Measurements from ENCODE around the gene FAM13A.

The FAM13A gene

DNA sequence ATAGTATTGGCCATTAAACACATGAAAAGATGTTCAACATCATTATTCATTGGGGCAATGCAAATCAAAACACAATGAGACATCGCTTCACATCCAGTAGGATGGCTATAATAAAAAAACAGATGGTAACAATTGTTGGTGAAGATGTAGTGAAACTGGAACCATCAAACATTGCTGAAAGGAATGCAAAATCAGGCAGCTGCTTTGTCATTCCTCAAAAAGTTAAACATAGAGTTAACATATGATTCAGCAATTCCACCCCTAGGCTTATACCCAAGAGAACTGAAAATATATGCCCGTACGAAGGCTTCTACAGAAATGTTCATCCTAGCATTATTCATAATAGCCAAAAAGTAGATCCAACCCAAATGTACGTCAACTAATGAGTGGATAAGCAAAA lies 215.3 kb downstream of the FAM13A start:
- Histone ChIP-seq H3K36me3 (no peaks in the 10 kb centered on the region), H3K27ac (no peak overlapping the region), H3K4me1 (ENCODE audit: control insufficient read depth in 1 of 2, insufficient read depth in 1 of 2, low read depth in 1 of 2, low read length in 1 of 2) (no peaks in the 10 kb centered on the region), H3K9me3 (no peaks in the 10 kb centered on the region), H3K27me3 (no peaks in the 10 kb centered on the region), H3K4me3 (ENCODE audit: low read depth in 1 of 2, low read length in 1 of 2) (no peak overlapping the region)
- TF ChIP-seq CTCF (IDR thresholded peaks at IDR 0.05): no peak

- Histone ChIP-seq H3K36me3 (no peaks in the 10 kb centered on the region), H3K27ac (no peak overlapping the region), H3K4me1 (ENCODE audit: control insufficient read depth in 1 of 2, insufficient read depth in 1 of 2, low read depth in 1 of 2, low read length in 1 of 2) (no peaks in the 10 kb centered on the region), H3K4me3 (ENCODE audit: low read depth in 1 of 2, low read length in 1 of 2) (no peak overlapping the region), H3K9me3 (no peaks in the 10 kb centered on the region), H3K27me3 (no peaks in the 10 kb centered on the region)
- TF ChIP-seq CTCF (IDR thresholded peaks at IDR 0.05): no peak
These were observed 220.8 kb downstream of the FAM13A start for GRCh38 chr4:88836216-88836615.

GRCh38 chr4:88831031-88831430 lies 226.0 kb downstream of the FAM13A start:
- Histone ChIP-seq H3K27ac (no peak overlapping the region), H3K4me3 (ENCODE audit: low read depth in 1 of 2, low read length in 1 of 2) (no peak overlapping the region), H3K9me3 (no peaks in the 10 kb centered on the region), H3K36me3 (no peaks in the 10 kb centered on the region), H3K27me3 (no peaks in the 10 kb centered on the region), H3K4me1 (ENCODE audit: control insufficient read depth in 1 of 2, insufficient read depth in 1 of 2, low read depth in 1 of 2, low read length in 1 of 2) (no peaks in the 10 kb centered on the region)
- no peak for TF ChIP-seq CTCF (IDR thresholded peaks at IDR 0.05)

GRCh38 chr4:88830598-88830997 lies 226.4 kb downstream of the FAM13A start:
- no peaks in the 10 kb centered on the region for H3K4me1 ChIP-seq (ENCODE audit: control insufficient read depth in 1 of 2, insufficient read depth in 1 of 2, low read depth in 1 of 2, low read length in 1 of 2)
- no peak overlapping the region for H3K27ac ChIP-seq
- no peaks in the 10 kb centered on the region for H3K36me3 ChIP-seq
- no peaks in the 10 kb centered on the region for H3K27me3 ChIP-seq
- no peaks in the 10 kb centered on the region for H3K9me3 ChIP-seq
- H3K4me3 ChIP-seq (ENCODE audit: low read depth in 1 of 2, low read length in 1 of 2): no peak overlapping the region
- TF ChIP-seq CTCF (IDR thresholded peaks at IDR 0.05): no peak

DNA sequence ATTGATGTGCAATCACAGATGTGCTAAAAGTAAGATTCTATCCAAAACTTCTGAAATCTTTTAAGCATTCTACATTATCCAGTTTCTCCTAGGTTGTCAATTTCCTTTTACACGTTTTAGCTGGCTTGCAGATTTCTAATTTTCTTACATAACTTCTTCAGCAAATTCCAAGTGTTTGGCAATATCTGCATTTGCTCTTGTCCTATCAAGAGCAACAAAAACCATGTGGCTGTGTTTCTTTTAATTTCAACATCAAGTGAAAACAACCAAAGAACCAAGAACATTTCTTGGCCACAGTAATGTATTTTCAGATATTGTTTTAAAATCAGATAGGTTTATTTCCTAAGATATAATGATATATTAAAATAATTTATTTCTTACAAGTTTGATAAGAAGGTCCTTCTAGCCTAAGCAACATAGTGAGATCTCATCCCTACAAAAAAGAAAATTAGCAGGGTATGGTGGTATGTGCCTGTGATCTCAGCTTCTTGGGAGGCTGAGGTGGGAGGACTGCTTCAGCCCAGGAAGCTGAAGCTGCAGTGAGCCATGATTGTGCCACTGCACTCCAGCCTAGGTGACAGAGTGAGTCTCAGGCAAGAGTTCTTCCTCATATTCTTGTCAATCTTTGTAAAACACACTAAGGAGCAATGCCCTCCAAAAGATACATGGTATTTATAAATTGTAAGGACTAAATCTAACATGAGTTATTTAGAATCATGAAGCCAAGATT lies 228.0 kb downstream of the FAM13A start:
- no peak overlapping the region for H3K4me3 ChIP-seq (ENCODE audit: low read depth in 1 of 2, low read length in 1 of 2)
- H3K27me3 ChIP-seq: no peaks in the 10 kb centered on the region
- no peaks in the 10 kb centered on the region for H3K4me1 ChIP-seq (ENCODE audit: control insufficient read depth in 1 of 2, insufficient read depth in 1 of 2, low read depth in 1 of 2, low read length in 1 of 2)
- H3K9me3 ChIP-seq: no peaks in the 10 kb centered on the region
- no peaks in the 10 kb centered on the region for H3K36me3 ChIP-seq
- no peak for TF ChIP-seq CTCF (IDR thresholded peaks at IDR 0.05)
- H3K27ac ChIP-seq: no peak overlapping the region

Data from neutrophil (primary cell).